H9 (cell line): ENCODE data around the gene WDR88. TPM values are rescaled to one million over a fixed set of nuclear protein-coding genes. Genes with fewer than 3 reads are reported as not detected.

Source experiments
- DNase-seq: peaks from one replicate; pipeline ENCODE4 v3.0.0-alpha.2; 2017
- H2AFZ ChIP-seq: one replicate; pipeline ENCODE4 v1.6.1; 2013; ENCODE audit warnings: mild to moderate bottlenecking, low read length, control low read depth, moderate library complexity
- H2AK5ac ChIP-seq: 2 replicates; pipeline ENCODE4 v1.6.1; 2013; ENCODE audit warnings: low read length, control low read depth, mixed read lengths; ENCODE audit not compliant: insufficient read length
- H2BK120ac ChIP-seq: one replicate; pipeline ENCODE4 v1.6.1; 2013; ENCODE audit warnings: low read depth, mild to moderate bottlenecking, low read length, control low read depth, inconsistent platforms; ENCODE audit not compliant: poor library complexity, severe bottlenecking
- H2BK12ac ChIP-seq: 2 replicates; pipeline ENCODE4 v1.6.1; 2013; ENCODE audit warnings: low read length, control low read depth, mixed read lengths, low read depth; ENCODE audit not compliant: insufficient read length
- H2BK15ac ChIP-seq: 2 replicates; pipeline ENCODE4 v1.6.1; 2013; ENCODE audit warnings: low read depth, low read length, control low read depth
- H2BK20ac ChIP-seq: one replicate; pipeline ENCODE4 v1.6.1; 2013; ENCODE audit warnings: low read depth, mild to moderate bottlenecking, low read length, control low read depth, inconsistent platforms; ENCODE audit not compliant: poor library complexity, severe bottlenecking
- H2BK5ac ChIP-seq: 2 replicates; pipeline ENCODE4 v1.6.1; 2013; ENCODE audit warnings: low read length, control low read depth, mixed read lengths; ENCODE audit not compliant: insufficient read length
- H3K14ac ChIP-seq: 2 replicates; pipeline ENCODE4 v1.6.1; 2013; ENCODE audit warnings: low read length, control low read depth; ENCODE audit not compliant: insufficient read depth
- H3K18ac ChIP-seq: 2 replicates; pipeline ENCODE4 v1.6.1; 2013; ENCODE audit warnings: low read depth, mild to moderate bottlenecking, mixed read lengths, low read length, control low read depth; ENCODE audit not compliant: insufficient read length
- H3K23ac ChIP-seq: 2 replicates; pipeline ENCODE4 v1.6.1; 2013; ENCODE audit warnings: low read length, control low read depth, mixed read lengths, low read depth; ENCODE audit not compliant: insufficient read length
- H3K23me2 ChIP-seq: 2 replicates; pipeline ENCODE4 v1.6.1; 2013; ENCODE audit warnings: low read depth, mild to moderate bottlenecking, mixed read lengths, low read length, control low read depth; ENCODE audit not compliant: insufficient read length, poor library complexity, severe bottlenecking
- H3K27ac ChIP-seq: 2 replicates; pipeline ENCODE4 v1.5.1; 2013; ENCODE audit warnings: low read length, control low read depth, mixed read lengths, low read depth; ENCODE audit not compliant: insufficient read length
- H3K27me3 ChIP-seq: 2 replicates; pipeline ENCODE4 v1.6.1; 2013; ENCODE audit warnings: low read length, control low read depth, inconsistent platforms; ENCODE audit not compliant: insufficient read depth
- H3K4ac ChIP-seq: 2 replicates; pipeline ENCODE4 v1.6.1; 2013; ENCODE audit warnings: low read depth, mild to moderate bottlenecking, control low read depth, inconsistent platforms, low read length, moderate library complexity
- H3K4me1 ChIP-seq: 2 replicates; pipeline ENCODE4 v1.6.1; 2013; ENCODE audit warnings: low read length, control low read depth, inconsistent platforms; ENCODE audit not compliant: insufficient read depth
- H3K4me2 ChIP-seq: 2 replicates; pipeline ENCODE4 v1.6.1; 2013; ENCODE audit warnings: low read length, control low read depth, mixed read lengths; ENCODE audit not compliant: insufficient read length, insufficient read depth
- H3K56ac ChIP-seq: 2 replicates; pipeline ENCODE4 v1.6.1; 2013; ENCODE audit warnings: low read depth, mild to moderate bottlenecking, mixed read lengths, low read length, control low read depth; ENCODE audit not compliant: insufficient read length
- H3K79me1 ChIP-seq: 2 replicates; pipeline ENCODE4 v1.6.1; 2013; ENCODE audit warnings: low read depth, mild to moderate bottlenecking, moderate library complexity, low read length, control low read depth, inconsistent platforms; ENCODE audit not compliant: insufficient read depth, poor library complexity, severe bottlenecking
- H3K79me2 ChIP-seq: 2 replicates; pipeline ENCODE4 v1.6.1; 2013; ENCODE audit warnings: low read length, control low read depth, inconsistent platforms; ENCODE audit not compliant: insufficient read depth
- H3K9ac ChIP-seq: 2 replicates; pipeline ENCODE4 v1.6.1; 2013; ENCODE audit warnings: low read length, control low read depth, mixed read lengths; ENCODE audit not compliant: insufficient read length; ENCODE audit errors: extremely low read depth
- H3K9me3 ChIP-seq: one replicate; pipeline ENCODE4 v1.6.1; 2013; ENCODE audit warnings: low read depth, low read length, inconsistent platforms; ENCODE audit not compliant: control insufficient read depth
- H3T11ph ChIP-seq: one replicate; pipeline ENCODE4 v1.6.1; 2013; ENCODE audit warnings: mild to moderate bottlenecking, low read length, control low read depth, inconsistent platforms
- H4K20me1 ChIP-seq: one replicate; pipeline ENCODE4 v1.6.1; 2013; ENCODE audit not compliant: control insufficient read depth, insufficient read length, insufficient read depth
- H4K5ac ChIP-seq: 2 replicates; pipeline ENCODE4 v1.6.1; 2013; ENCODE audit warnings: low read depth, mild to moderate bottlenecking, mixed read lengths, low read length, control low read depth; ENCODE audit not compliant: insufficient read length
- H4K8ac ChIP-seq: replicated peaks from 2 replicates; pipeline ENCODE4 v1.6.1; 2013; ENCODE audit warnings: low read length, control low read depth, mixed read lengths, low read depth; ENCODE audit not compliant: insufficient read length
- H4K91ac ChIP-seq: 2 replicates; pipeline ENCODE4 v1.6.1; 2013; ENCODE audit warnings: low read depth, mild to moderate bottlenecking, moderate library complexity, mixed read lengths, low read length, control low read depth; ENCODE audit not compliant: insufficient read length
- H3K27ac Mint-ChIP-seq, 3 experiments: 2 replicates in 2 of 3; 3 replicates in 1 of 3; pipeline ENCODE4 v1.8.0; 2020 to 2021; ENCODE audit warnings: mixed read lengths in 3 of 3, mild to moderate bottlenecking in 1 of 3, moderate library complexity in 1 of 3
- H3K27me3 Mint-ChIP-seq: 2 replicates; pipeline ENCODE4 v1.8.0; 2021; ENCODE audit warnings: low read depth, mild to moderate bottlenecking, moderate library complexity, mixed read lengths
- H3K36me3 Mint-ChIP-seq, 3 experiments: 2 replicates in 2 of 3; 3 replicates in 1 of 3; pipeline ENCODE4 v1.8.0; 2020 to 2021; ENCODE audit warnings: low read depth in 3 of 3, mixed read lengths in 3 of 3; ENCODE audit not compliant: insufficient read depth in 1 of 3
- H3K4me1 Mint-ChIP-seq, 2 experiments: 2 replicates each; pipeline ENCODE4 v1.8.0; 2020; ENCODE audit warnings: mixed read lengths in 2 of 2
- H3K4me3 Mint-ChIP-seq, 2 experiments: 2 replicates in 1 of 2; 3 replicates in 1 of 2; pipeline ENCODE4 v1.8.0; 2020 to 2021; ENCODE audit warnings: mild to moderate bottlenecking in 2 of 2, mixed read lengths in 2 of 2, moderate library complexity in 1 of 2
- H3K9me3 Mint-ChIP-seq, 2 experiments: 2 replicates in 1 of 2; 3 replicates in 1 of 2; pipeline ENCODE4 v1.8.0; 2020; ENCODE audit warnings: mild to moderate bottlenecking in 2 of 2, mixed read lengths in 2 of 2, moderate library complexity in 1 of 2
- CTCF ChIP-seq: fragments of 200-600 bp; sonication (generic); conservative IDR thresholded peaks from 3 replicates; pipeline ENCODE4 v1.8.0; 2021; ENCODE audit warnings: antibody characterized with exemption, mild to moderate bottlenecking
- WGBS: extraction: QIAGEN DNeasy Blood & Tissue Kit; methylation state at CpG from one replicate; pipeline ENCODE4 v1.1.7; 2013; ENCODE audit warnings: missing lambda C conversion rate, low lambda C conversion rate, mixed read lengths; ENCODE audit not compliant: insufficient read length; ENCODE audit errors: extremely low coverage; 5-methylcytosine and 5-hydroxymethylcytosine counted together
- total RNA-seq: library from RNA; stranded (reverse); gene quantifications from 2 replicates; pipeline ENCODE4 v1.2.1, GENCODE V29; 2021

WDR88 gene
- total RNA-seq, 1 experiment from 2014 or later: not detected

- H2BK20ac ChIP-seq: no peak overlapping the region
- Mint-ChIP-seq H3K4me3 (no peak overlapping the region), H3K4me1 (no peaks in the 10 kb centered on the region), H3K9me3 (peaks cover 2 to 3% of the 10 kb centered on the region in 2 experiments; a peak in 3 of 5 replicates), H3K36me3 (0 out of 7 replicates have a peak, but pooled peaks cover 0 to 2% (median 0%) of the 10 kb centered on the region in 3 experiments), H3K27me3 (no peaks in the 10 kb centered on the region; the same call in 1 of the 2 replicates), H3K27ac (no peak overlapping the region)
- H3K56ac ChIP-seq: no peak overlapping the region
- no peaks in the 10 kb centered on the region for H3K79me2 ChIP-seq
- H3K79me1 ChIP-seq: no peaks in the 10 kb centered on the region
- no peak overlapping the region for H3K14ac ChIP-seq
- H3K9me3 ChIP-seq: no peaks in the 10 kb centered on the region
- TF ChIP-seq CTCF: no peak
- H3K27ac ChIP-seq: no peak overlapping the region
- no peaks in the 10 kb centered on the region for H3K4me1 ChIP-seq
- no peak overlapping the region for H3K23ac ChIP-seq
- H2BK15ac ChIP-seq: no peak overlapping the region
- no peak overlapping the region for H4K5ac ChIP-seq
- H3K23me2 ChIP-seq: no peaks in the 10 kb centered on the region
- no peak for DNase-seq
- no peak overlapping the region for H4K91ac ChIP-seq
- no peak overlapping the region for H2BK12ac ChIP-seq
- no peak overlapping the region for H3K4ac ChIP-seq
- H3T11ph ChIP-seq: no peak overlapping the region
- H3K18ac ChIP-seq: no peak overlapping the region
- no peak overlapping the region for H4K8ac ChIP-seq
- no peaks in the 10 kb centered on the region for H3K27me3 ChIP-seq
- no peak overlapping the region for H3K4me2 ChIP-seq
- WGBS: no CpG with 5 or more reads among the region's 6 CpGs
- no peak overlapping the region for H2AK5ac ChIP-seq
- H2BK5ac ChIP-seq: no peak overlapping the region
- no peak overlapping the region for H3K9ac ChIP-seq
- no peaks in the 10 kb centered on the region for H4K20me1 ChIP-seq
- H2AFZ ChIP-seq: no peak overlapping the region
- H2BK120ac ChIP-seq: no peak overlapping the region
These were observed 26.5 kb downstream of the WDR88 start for GRCh38 chr19:33158365-33158764.
